ENCODE results near the gene TMCC1. TPM values are rescaled to one million over a fixed set of nuclear protein-coding genes. Genes with fewer than 3 reads are reported as not detected.

TMCC1 gene
- total and polyA plus RNA-seq, 4 donors = 10.2 to 60.0 (median 11.0) TPM

DNA sequence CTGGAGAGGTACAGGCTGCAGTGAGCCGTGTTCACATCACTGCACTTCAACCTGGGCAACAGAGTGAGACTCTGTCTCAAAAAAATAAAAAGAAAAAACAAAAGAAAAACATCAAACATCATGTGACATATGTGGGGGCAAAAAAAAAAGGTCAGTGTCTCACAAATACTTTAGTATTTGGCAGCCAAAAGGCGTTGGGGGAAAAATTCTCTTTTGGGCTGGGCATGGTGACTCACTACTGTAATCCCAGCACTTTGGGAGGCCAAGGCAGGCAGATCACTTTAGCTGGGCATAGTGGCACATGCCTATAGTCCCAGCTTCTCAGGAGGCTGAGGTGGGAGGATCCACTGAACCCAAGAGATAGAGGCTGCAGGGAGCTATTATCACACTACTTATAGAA, 47.6 kb downstream of the TMCC1 start (continued):
- TF ChIP-seq, protein P1, sequence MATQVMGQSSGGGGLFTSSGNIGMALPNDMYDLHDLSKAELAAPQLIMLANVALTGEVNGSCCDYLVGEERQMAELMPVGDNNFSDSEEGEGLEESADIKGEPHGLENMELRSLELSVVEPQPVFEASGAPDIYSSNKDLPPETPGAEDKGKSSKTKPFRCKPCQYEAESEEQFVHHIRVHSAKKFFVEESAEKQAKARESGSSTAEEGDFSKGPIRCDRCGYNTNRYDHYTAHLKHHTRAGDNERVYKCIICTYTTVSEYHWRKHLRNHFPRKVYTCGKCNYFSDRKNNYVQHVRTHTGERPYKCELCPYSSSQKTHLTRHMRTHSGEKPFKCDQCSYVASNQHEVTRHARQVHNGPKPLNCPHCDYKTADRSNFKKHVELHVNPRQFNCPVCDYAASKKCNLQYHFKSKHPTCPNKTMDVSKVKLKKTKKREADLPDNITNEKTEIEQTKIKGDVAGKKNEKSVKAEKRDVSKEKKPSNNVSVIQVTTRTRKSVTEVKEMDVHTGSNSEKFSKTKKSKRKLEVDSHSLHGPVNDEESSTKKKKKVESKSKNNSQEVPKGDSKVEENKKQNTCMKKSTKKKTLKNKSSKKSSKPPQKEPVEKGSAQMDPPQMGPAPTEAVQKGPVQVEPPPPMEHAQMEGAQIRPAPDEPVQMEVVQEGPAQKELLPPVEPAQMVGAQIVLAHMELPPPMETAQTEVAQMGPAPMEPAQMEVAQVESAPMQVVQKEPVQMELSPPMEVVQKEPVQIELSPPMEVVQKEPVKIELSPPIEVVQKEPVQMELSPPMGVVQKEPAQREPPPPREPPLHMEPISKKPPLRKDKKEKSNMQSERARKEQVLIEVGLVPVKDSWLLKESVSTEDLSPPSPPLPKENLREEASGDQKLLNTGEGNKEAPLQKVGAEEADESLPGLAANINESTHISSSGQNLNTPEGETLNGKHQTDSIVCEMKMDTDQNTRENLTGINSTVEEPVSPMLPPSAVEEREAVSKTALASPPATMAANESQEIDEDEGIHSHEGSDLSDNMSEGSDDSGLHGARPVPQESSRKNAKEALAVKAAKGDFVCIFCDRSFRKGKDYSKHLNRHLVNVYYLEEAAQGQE (IDR thresholded peaks at IDR 0.05) = no peak
- TF ChIP-seq HNF4A (conservative IDR thresholded peaks at IDR 0.05) = no peak
- no peak for TF ChIP-seq JUND (IDR thresholded peaks at IDR 0.05)

DNA sequence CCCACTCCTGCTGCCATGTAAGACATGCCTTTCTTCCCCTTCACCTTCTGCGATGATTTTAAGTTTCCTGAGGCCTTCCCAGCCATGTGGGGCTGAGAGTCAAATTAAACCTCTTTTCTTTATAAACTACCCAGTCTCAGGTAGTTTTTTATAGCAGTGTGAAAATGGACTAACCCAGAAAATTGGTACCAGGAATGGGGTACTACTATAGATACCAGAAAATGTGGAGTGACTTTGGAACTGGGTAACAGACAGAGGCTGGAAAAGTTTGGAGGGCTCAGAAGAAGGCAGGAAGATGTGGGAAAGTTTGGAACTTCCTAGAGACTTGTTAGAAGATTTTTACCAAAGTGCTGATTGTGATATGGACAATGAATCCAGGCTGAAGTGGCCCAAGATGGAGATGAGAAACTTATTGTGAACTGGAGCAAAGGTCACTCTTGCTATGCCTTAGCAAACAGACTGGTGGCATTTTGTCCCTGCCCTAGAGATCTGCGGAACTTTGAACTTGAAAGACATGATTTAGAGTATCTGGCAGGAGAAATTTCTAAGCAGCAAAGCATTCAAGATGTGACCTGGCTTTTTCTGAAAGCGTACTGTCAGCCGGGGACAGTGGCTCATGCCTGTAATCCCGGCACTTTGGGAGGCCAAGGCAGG, 52.7 kb downstream of the TMCC1 start:
- H3K9ac ChIP-seq (ENCODE audit: low read depth in 1 of 2, low read length in 2 of 2) = no peak overlapping the region
- H3K27ac ChIP-seq (ENCODE audit: low read depth in 1 of 2, low read length in 2 of 2) = no peak overlapping the region
- whole genome bisulfite sequencing = 89% methylated on average over 5 of the region's 5 CpGs
- DNase-seq (ENCODE audit: low spot score) = no peak
- peaks cover 0 to 7% (median 0%) of the 10 kb centered on the region in 4 donors for H3K4me1 ChIP-seq (ENCODE audit: control insufficient read depth in 4 of 4, insufficient read depth in 4 of 4, low read length in 3 of 4)
- no peaks in the 10 kb centered on the region for H3K9me3 ChIP-seq (ENCODE audit: control insufficient read depth in 4 of 4, low read length in 3 of 4)
- H3K36me3 ChIP-seq (ENCODE audit: control insufficient read depth in 4 of 4, insufficient read depth in 3 of 4, low read depth in 1 of 4, low read length in 3 of 4) = peaks cover 0 to 1% (median 0%) of the 10 kb centered on the region in 4 donors
- no peaks in the 10 kb centered on the region for H3K27me3 ChIP-seq (ENCODE audit: control insufficient read depth in 4 of 4, insufficient read depth in 4 of 4, low read length in 3 of 4)
- no peak overlapping the region for H3K4me3 ChIP-seq (ENCODE audit: low read depth in 1 of 3, low read length in 3 of 3)
- TF ChIP-seq NR2F2 (IDR thresholded peaks at IDR 0.05) (no peak), HNF4A (conservative IDR thresholded peaks at IDR 0.05) (peak in 1 of 2 donors; percentile 19), RXRA (IDR thresholded peaks at IDR 0.05) (peak in 1 of 2 donors; percentile 7)

DNA sequence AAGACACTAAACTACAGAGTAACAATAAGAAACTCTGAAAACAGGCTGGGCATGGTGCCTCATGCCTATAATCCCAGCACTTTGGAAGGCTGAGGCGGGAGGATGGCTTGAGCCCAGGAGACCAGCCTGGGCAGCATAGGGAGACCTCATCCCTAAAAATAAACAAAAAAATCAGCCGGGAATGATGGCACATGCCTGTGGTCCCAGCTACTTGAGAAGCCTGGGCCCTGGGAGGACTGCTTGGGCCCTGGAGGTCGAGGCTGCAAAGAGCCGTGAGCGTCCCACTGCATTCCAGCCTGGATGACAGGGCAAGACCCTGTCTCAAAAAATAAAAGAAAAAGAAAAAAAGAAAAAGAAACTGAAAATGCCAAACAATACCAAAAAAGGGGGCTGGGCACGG, 55.4 kb downstream of the TMCC1 start:
- no peak for DNase-seq (ENCODE audit: low spot score)
- 91% methylated on average over 6 of the region's 6 CpGs for WGBS
- H3K27me3 ChIP-seq (ENCODE audit: control insufficient read depth in 4 of 4, insufficient read depth in 4 of 4, low read length in 3 of 4) = no peaks in the 10 kb centered on the region
- no peak overlapping the region for H3K27ac ChIP-seq (ENCODE audit: low read depth in 1 of 2, low read length in 2 of 2)
- TF ChIP-seq, protein P1 (IDR thresholded peaks at IDR 0.05) = no peak
- TF ChIP-seq YY1 (IDR thresholded peaks at IDR 0.05) (no peak), FOXA2 (IDR thresholded peaks at IDR 0.05) (no peak), TAF1 (conservative IDR thresholded peaks at IDR 0.05) (no peak), HNF4G (IDR thresholded peaks at IDR 0.05) (no peak), RAD21 (IDR thresholded peaks at IDR 0.05) (no peak), NR2F2 (IDR thresholded peaks at IDR 0.05) (no peak), RXRA (IDR thresholded peaks at IDR 0.05) (no peak), FOXA1 (IDR thresholded peaks at IDR 0.05) (no peak), GABPA (IDR thresholded peaks at IDR 0.05 in 1 of 2, conservative IDR thresholded peaks at IDR 0.05 in 1 of 2) (no peak), HNF4A (conservative IDR thresholded peaks at IDR 0.05) (no peak), JUND (IDR thresholded peaks at IDR 0.05) (no peak), SP1 (IDR thresholded peaks at IDR 0.05) (no peak), EGR1 (IDR thresholded peaks at IDR 0.05; ENCODE audit: low read depth in 2 of 2) (no peak)
- TF ChIP-seq, protein P2, sequence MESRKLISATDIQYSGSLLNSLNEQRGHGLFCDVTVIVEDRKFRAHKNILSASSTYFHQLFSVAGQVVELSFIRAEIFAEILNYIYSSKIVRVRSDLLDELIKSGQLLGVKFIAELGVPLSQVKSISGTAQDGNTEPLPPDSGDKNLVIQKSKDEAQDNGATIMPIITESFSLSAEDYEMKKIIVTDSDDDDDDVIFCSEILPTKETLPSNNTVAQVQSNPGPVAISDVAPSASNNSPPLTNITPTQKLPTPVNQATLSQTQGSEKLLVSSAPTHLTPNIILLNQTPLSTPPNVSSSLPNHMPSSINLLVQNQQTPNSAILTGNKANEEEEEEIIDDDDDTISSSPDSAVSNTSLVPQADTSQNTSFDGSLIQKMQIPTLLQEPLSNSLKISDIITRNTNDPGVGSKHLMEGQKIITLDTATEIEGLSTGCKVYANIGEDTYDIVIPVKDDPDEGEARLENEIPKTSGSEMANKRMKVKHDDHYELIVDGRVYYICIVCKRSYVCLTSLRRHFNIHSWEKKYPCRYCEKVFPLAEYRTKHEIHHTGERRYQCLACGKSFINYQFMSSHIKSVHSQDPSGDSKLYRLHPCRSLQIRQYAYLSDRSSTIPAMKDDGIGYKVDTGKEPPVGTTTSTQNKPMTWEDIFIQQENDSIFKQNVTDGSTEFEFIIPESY (IDR thresholded peaks at IDR 0.05) = no peak
- TF ChIP-seq, protein P3, sequence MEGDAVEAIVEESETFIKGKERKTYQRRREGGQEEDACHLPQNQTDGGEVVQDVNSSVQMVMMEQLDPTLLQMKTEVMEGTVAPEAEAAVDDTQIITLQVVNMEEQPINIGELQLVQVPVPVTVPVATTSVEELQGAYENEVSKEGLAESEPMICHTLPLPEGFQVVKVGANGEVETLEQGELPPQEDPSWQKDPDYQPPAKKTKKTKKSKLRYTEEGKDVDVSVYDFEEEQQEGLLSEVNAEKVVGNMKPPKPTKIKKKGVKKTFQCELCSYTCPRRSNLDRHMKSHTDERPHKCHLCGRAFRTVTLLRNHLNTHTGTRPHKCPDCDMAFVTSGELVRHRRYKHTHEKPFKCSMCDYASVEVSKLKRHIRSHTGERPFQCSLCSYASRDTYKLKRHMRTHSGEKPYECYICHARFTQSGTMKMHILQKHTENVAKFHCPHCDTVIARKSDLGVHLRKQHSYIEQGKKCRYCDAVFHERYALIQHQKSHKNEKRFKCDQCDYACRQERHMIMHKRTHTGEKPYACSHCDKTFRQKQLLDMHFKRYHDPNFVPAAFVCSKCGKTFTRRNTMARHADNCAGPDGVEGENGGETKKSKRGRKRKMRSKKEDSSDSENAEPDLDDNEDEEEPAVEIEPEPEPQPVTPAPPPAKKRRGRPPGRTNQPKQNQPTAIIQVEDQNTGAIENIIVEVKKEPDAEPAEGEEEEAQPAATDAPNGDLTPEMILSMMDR (IDR thresholded peaks at IDR 0.05; ENCODE audit: low read depth, low read length, missing input control) = no peak
- TF ChIP-seq, protein P4, sequence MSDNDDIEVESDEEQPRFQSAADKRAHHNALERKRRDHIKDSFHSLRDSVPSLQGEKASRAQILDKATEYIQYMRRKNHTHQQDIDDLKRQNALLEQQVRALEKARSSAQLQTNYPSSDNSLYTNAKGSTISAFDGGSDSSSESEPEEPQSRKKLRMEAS (IDR thresholded peaks at IDR 0.05) = no peak
- TF ChIP-seq, protein P5, sequence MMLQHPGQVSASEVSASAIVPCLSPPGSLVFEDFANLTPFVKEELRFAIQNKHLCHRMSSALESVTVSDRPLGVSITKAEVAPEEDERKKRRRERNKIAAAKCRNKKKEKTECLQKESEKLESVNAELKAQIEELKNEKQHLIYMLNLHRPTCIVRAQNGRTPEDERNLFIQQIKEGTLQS (IDR thresholded peaks at IDR 0.05) = no peak
- H3K4me1 ChIP-seq (ENCODE audit: control insufficient read depth in 4 of 4, insufficient read depth in 4 of 4, low read length in 3 of 4) = peaks cover 0 to 7% (median 0%) of the 10 kb centered on the region in 4 donors
- H3K9me3 ChIP-seq (ENCODE audit: control insufficient read depth in 4 of 4, low read length in 3 of 4) = no peaks in the 10 kb centered on the region
- no peak overlapping the region for H3K9ac ChIP-seq (ENCODE audit: low read depth in 1 of 2, low read length in 2 of 2)
- H3K4me3 ChIP-seq (ENCODE audit: low read depth in 1 of 3, low read length in 3 of 3) = no peak overlapping the region
- peaks cover 0 to 1% (median 0%) of the 10 kb centered on the region in 4 donors for H3K36me3 ChIP-seq (ENCODE audit: control insufficient read depth in 4 of 4, insufficient read depth in 3 of 4, low read depth in 1 of 4, low read length in 3 of 4)

All from liver (tissue), 9 donors.